Suprapubic skin (tissue), 4 donors: ENCODE results near the gene CRABP2.

Experiments used
- CTCF ChIP-seq, 2 donors: fragments of 200-600 bp in 1 of 2; fragments of 450-650 bp in 1 of 2; sonication (generic) in 1 of 2; IDR thresholded peaks; one replicate each; pipeline ENCODE4 v1.5.1; 2016 to 2019; ENCODE audit warnings: antibody characterized with exemption in 2 of 2, mild to moderate bottlenecking in 1 of 2, moderate library complexity in 1 of 2
- EP300 ChIP-seq: sonication (generic); formaldehyde crosslinking; IDR thresholded peaks from one replicate; pipeline ENCODE4 v1.6.1; 2017; ENCODE audit warnings: antibody characterized with exemption
- POLR2A ChIP-seq, 2 donors: fragments of 450-650 bp; IDR thresholded peaks; one replicate each; pipeline ENCODE4 v1.6.1; 2017; ENCODE audit warnings: antibody characterized with exemption in 2 of 2, mild to moderate bottlenecking in 2 of 2, moderate library complexity in 2 of 2
- POLR2AphosphoS5 ChIP-seq, 3 donors: sonication (generic); formaldehyde crosslinking; IDR thresholded peaks; one replicate each; pipeline ENCODE4 v1.6.1; 2017; ENCODE audit warnings: antibody characterized with exemption in 3 of 3

DNA sequence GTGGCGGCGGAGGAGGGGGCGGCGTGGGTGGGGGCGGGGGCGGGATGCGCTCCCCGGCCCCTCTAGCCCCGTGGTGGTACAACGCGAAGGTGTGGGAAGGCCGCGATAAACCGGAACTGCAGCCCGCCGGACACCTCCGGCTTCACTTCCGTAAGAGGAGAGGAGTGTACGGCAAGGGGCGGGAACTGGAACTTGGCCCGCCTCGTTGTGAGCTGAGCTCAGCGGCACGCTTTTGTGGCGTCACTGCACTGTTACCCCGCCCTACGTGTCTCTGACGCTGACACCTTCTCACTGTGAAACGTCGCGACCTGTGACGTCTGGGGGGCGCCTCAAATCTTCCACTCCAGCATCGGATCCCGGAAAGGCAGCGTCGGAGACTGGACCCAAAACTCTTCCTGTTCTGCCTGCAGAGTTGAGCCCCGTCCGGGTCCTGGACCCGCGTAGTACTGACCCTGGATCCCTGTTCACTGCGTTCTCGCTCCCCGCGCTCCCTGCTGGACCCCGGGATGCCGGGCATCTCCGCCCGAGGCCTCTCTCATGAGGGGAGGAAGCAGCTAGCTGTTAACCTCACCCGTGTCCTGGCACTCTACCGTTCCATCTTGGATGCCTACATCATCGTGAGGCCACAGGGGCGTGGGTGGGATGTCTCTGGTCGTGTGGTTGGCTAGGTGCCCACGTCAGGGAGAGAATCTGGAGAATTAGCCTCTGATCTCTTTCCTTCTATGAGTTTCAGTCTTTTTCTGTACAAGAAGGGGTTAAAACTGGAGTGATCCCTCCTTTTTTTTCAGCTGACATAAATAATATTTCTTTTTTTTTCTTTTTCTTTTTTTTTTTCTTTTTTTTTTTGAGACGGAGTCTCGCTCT, 23.4 kb upstream of the CRABP2 start, which contains the start of gene ISG20L2:
- TF ChIP-seq CTCF (IDR thresholded peaks at IDR 0.05) (no peak), POLR2A (IDR thresholded peaks at IDR 0.05) (peak; percentile 14 to 79), EP300 (peak; percentile 63), POLR2AphosphoS5 (IDR thresholded peaks at IDR 0.05) (peak in 2 of 3 donors; percentile 62 to 88)
